Measurements from ENCODE around the gene MLXIP. TPM values are rescaled to one million over a fixed set of nuclear protein-coding genes. Genes with fewer than 3 reads are reported as not detected.

MLXIP gene
- total and polyA plus RNA-seq, 2 of the 13 experiments (the other 11 are each of a cell fraction or from before 2014, with no cell fraction given): 5.3 to 6.7 TPM

GRCh38 chr12:122100568-122100967, 22.0 kb downstream of the MLXIP start (continued):
- TF ChIP-seq ZNF713 (CRISPR knock-in tag; IDR thresholded peaks at IDR 0.05): no peak
- no peak for TF ChIP-seq MEF2D (CRISPR knock-in tag; IDR thresholded peaks at IDR 0.05)
- no peak for TF ChIP-seq ZNF558 (CRISPR knock-in tag; IDR thresholded peaks at IDR 0.05; ENCODE audit: borderline replicate concordance)
- no peak for TF ChIP-seq MXD3 (CRISPR knock-in tag; IDR thresholded peaks at IDR 0.05)
- TF ChIP-seq, protein P1, sequence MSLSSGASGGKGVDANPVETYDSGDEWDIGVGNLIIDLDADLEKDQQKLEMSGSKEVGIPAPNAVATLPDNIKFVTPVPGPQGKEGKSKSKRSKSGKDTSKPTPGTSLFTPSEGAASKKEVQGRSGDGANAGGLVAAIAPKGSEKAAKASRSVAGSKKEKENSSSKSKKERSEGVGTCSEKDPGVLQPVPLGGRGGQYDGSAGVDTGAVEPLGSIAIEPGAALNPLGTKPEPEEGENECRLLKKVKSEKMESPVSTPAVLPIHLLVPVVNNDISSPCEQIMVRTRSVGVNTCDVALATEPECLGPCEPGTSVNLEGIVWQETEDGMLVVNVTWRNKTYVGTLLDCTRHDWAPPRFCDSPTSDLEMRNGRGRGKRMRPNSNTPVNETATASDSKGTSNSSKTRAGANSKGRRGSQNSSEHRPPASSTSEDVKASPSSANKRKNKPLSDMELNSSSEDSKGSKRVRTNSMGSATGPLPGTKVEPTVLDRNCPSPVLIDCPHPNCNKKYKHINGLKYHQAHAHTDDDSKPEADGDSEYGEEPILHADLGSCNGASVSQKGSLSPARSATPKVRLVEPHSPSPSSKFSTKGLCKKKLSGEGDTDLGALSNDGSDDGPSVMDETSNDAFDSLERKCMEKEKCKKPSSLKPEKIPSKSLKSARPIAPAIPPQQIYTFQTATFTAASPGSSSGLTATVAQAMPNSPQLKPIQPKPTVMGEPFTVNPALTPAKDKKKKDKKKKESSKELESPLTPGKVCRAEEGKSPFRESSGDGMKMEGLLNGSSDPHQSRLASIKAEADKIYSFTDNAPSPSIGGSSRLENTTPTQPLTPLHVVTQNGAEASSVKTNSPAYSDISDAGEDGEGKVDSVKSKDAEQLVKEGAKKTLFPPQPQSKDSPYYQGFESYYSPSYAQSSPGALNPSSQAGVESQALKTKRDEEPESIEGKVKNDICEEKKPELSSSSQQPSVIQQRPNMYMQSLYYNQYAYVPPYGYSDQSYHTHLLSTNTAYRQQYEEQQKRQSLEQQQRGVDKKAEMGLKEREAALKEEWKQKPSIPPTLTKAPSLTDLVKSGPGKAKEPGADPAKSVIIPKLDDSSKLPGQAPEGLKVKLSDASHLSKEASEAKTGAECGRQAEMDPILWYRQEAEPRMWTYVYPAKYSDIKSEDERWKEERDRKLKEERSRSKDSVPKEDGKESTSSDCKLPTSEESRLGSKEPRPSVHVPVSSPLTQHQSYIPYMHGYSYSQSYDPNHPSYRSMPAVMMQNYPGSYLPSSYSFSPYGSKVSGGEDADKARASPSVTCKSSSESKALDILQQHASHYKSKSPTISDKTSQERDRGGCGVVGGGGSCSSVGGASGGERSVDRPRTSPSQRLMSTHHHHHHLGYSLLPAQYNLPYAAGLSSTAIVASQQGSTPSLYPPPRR (CRISPR knock-in tag; IDR thresholded peaks at IDR 0.05; ENCODE audit: borderline replicate concordance): no peak
- TF ChIP-seq TEF (CRISPR knock-in tag; IDR thresholded peaks at IDR 0.05): no peak
- no peak for TF ChIP-seq SP5 (CRISPR knock-in tag; IDR thresholded peaks at IDR 0.05; ENCODE audit: borderline replicate concordance, low read depth)
- TF ChIP-seq THAP7 (CRISPR knock-in tag; IDR thresholded peaks at IDR 0.05): no peak
- no peak for TF ChIP-seq HCFC1 (IDR thresholded peaks at IDR 0.05; ENCODE audit: low read depth, low read length)
- no peak for TF ChIP-seq CAMTA2 (CRISPR knock-in tag; IDR thresholded peaks at IDR 0.05; ENCODE audit: borderline replicate concordance)
- no peak for TF ChIP-seq GABPB1 (CRISPR knock-in tag; IDR thresholded peaks at IDR 0.05)
- TF ChIP-seq ZNF292 (CRISPR knock-in tag; IDR thresholded peaks at IDR 0.05; ENCODE audit: borderline replicate concordance, low read depth): no peak
- no peak for TF ChIP-seq ZNF484 (CRISPR knock-in tag; IDR thresholded peaks at IDR 0.05; ENCODE audit: borderline replicate concordance, low read depth)
